ENCODE measurements around the gene TSHZ1. TPM values are rescaled to one million over a fixed set of nuclear protein-coding genes. Genes with fewer than 3 reads are reported as not detected.
A peak's percentile ranks its signal among the peaks of the same experiment; 100 is the strongest.

Gene TSHZ1
- total and polyA plus RNA-seq, 2 experiments from 2014 or later: 0.23 to 0.38 TPM

- Mint-ChIP-seq H3K36me3 (ENCODE audit: low read depth) (no peaks in the 10 kb centered on the region; the same call in 2 of the 3 replicates), H3K27me3 (ENCODE audit: insufficient read depth, low read depth, poor library complexity) (peaks cover 5% of the 10 kb centered on the region), H3K9me3 (peaks cover 11% of the 10 kb centered on the region), H3K4me3 (no peak overlapping the region), H3K27ac (no peak overlapping the region), H3K4me1 (no peaks in the 10 kb centered on the region)
- H3K4me3 ChIP-seq: no peak overlapping the region
- H4K20me1 ChIP-seq (replicated peaks; ENCODE audit: insufficient read depth): no peaks in the 10 kb centered on the region
- H2AFZ ChIP-seq: no peak overlapping the region
- no peaks in the 10 kb centered on the region for H3K79me2 ChIP-seq (replicated peaks; ENCODE audit: insufficient read depth)
- no peaks in the 10 kb centered on the region for H3K4me1 ChIP-seq (ENCODE audit: insufficient read depth)
- peak; percentile 47; the same call in 2 of the 3 replicates for ATAC-seq
- no peak overlapping the region for H3K4me2 ChIP-seq
- H3K27me3 ChIP-seq (ENCODE audit: insufficient read depth): no peaks in the 10 kb centered on the region
- H3K27ac ChIP-seq (ENCODE audit: low read depth): no peak overlapping the region
- TF ChIP-seq, protein P1, sequence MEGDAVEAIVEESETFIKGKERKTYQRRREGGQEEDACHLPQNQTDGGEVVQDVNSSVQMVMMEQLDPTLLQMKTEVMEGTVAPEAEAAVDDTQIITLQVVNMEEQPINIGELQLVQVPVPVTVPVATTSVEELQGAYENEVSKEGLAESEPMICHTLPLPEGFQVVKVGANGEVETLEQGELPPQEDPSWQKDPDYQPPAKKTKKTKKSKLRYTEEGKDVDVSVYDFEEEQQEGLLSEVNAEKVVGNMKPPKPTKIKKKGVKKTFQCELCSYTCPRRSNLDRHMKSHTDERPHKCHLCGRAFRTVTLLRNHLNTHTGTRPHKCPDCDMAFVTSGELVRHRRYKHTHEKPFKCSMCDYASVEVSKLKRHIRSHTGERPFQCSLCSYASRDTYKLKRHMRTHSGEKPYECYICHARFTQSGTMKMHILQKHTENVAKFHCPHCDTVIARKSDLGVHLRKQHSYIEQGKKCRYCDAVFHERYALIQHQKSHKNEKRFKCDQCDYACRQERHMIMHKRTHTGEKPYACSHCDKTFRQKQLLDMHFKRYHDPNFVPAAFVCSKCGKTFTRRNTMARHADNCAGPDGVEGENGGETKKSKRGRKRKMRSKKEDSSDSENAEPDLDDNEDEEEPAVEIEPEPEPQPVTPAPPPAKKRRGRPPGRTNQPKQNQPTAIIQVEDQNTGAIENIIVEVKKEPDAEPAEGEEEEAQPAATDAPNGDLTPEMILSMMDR (conservative IDR thresholded peaks at IDR 0.05; ENCODE audit: low read depth in 2 of 2): peak in 1 of 2 experiments; percentile 49; a peak in 2 of 4 replicates
- TF ChIP-seq EZH2 (IDR thresholded peaks at IDR 0.05; ENCODE audit: low read depth, unreplicated experiment) (no peak), ZNF114 (CRISPR knock-in tag; IDR thresholded peaks at IDR 0.05) (no peak), STAT1 (IDR thresholded peaks at IDR 0.05; ENCODE audit: unreplicated experiment) (no peak)
- peak; percentile 19 for DNase-seq (ENCODE audit: low spot score)
- H3K36me3 ChIP-seq (ENCODE audit: insufficient read depth): no peaks in the 10 kb centered on the region
- no peaks in the 10 kb centered on the region; the same call in 1 of the 2 replicates for H3K9me2 ChIP-seq (ENCODE audit: insufficient read depth)
- no peaks in the 10 kb centered on the region for H3F3A ChIP-seq (replicated peaks; ENCODE audit: low read depth)
Measured at GRCh38 chr18:75309564-75309963, 99.0 kb downstream of the TSHZ1 start.

DNA sequence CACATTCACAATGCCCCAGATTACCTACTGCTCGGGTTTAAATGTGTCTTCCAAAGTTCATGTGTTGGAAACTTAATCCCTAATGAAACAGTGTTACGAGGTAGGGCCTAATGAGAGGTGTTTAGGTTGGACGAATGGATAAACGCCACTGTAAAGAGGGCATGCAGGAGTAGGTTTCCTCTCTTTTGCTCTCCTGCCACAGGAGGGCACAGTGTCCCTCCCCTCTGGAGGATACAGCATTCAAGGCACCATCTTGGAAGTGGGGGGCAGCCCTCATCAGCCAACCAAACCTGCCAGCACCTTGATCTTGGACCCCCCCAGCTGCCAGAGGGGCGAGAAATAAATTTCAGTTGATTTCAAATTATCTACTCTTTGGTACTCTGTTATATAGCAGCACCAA is 103.5 kb downstream of the TSHZ1 start:
- Histone ChIP-seq H3K79me2 (replicated peaks; ENCODE audit: insufficient read depth) (no peaks in the 10 kb centered on the region), H2AFZ (no peak overlapping the region), H3K4me1 (ENCODE audit: insufficient read depth) (no peaks in the 10 kb centered on the region), H3K4me3 (no peak overlapping the region), H3F3A (replicated peaks; ENCODE audit: low read depth) (no peaks in the 10 kb centered on the region), H3K27me3 (ENCODE audit: insufficient read depth) (no peaks in the 10 kb centered on the region), H4K20me1 (replicated peaks; ENCODE audit: insufficient read depth) (no peaks in the 10 kb centered on the region), H3K9me2 (ENCODE audit: insufficient read depth) (no peaks in the 10 kb centered on the region), H3K27ac (ENCODE audit: low read depth) (no peak overlapping the region), H3K4me2 (no peak overlapping the region), H3K36me3 (ENCODE audit: insufficient read depth) (no peaks in the 10 kb centered on the region)
- Mint-ChIP-seq H3K27me3 (ENCODE audit: insufficient read depth, low read depth, poor library complexity) (peaks cover 2% of the 10 kb centered on the region), H3K36me3 (ENCODE audit: low read depth) (no peaks in the 10 kb centered on the region; the same call in 2 of the 3 replicates), H3K4me1 (no peaks in the 10 kb centered on the region), H3K4me3 (no peak overlapping the region), H3K27ac (no peak overlapping the region), H3K9me3 (peaks cover 5% of the 10 kb centered on the region; the same call in 2 of the 3 replicates)
- DNase-seq (ENCODE audit: low spot score): no peak
- ATAC-seq: no peak
- TF ChIP-seq EZH2 (IDR thresholded peaks at IDR 0.05; ENCODE audit: low read depth, unreplicated experiment) (no peak), NANOG (IDR thresholded peaks at IDR 0.05; ENCODE audit: borderline replicate concordance) (no peak)
- TF ChIP-seq, protein P1 (conservative IDR thresholded peaks at IDR 0.05; ENCODE audit: low read depth in 2 of 2): peak in 1 of 2 experiments; percentile 57; a peak in 2 of 4 replicates

GRCh38 chr18:75314606-75315005 is 104.0 kb downstream of the TSHZ1 start:
- Histone ChIP-seq H4K20me1 (replicated peaks; ENCODE audit: insufficient read depth) (no peaks in the 10 kb centered on the region), H3K4me1 (ENCODE audit: insufficient read depth) (no peaks in the 10 kb centered on the region), H2AFZ (no peak overlapping the region), H3K79me2 (replicated peaks; ENCODE audit: insufficient read depth) (no peaks in the 10 kb centered on the region), H3K9me2 (ENCODE audit: insufficient read depth) (no peaks in the 10 kb centered on the region), H3K4me3 (no peak overlapping the region), H3F3A (replicated peaks; ENCODE audit: low read depth) (no peaks in the 10 kb centered on the region), H3K27ac (ENCODE audit: low read depth) (no peak overlapping the region), H3K36me3 (ENCODE audit: insufficient read depth) (no peaks in the 10 kb centered on the region), H3K4me2 (no peak overlapping the region), H3K27me3 (ENCODE audit: insufficient read depth) (no peaks in the 10 kb centered on the region)
- peaks cover 2% of the 10 kb centered on the region; the same call in 1 of the 3 replicates for H3K9me3 Mint-ChIP-seq
- ATAC-seq: no peak
- H3K27ac Mint-ChIP-seq: no peak overlapping the region
- H3K4me1 Mint-ChIP-seq: no peaks in the 10 kb centered on the region
- H3K27me3 Mint-ChIP-seq (ENCODE audit: insufficient read depth, low read depth, poor library complexity): peaks cover 2% of the 10 kb centered on the region
- H3K36me3 Mint-ChIP-seq (ENCODE audit: low read depth): no peaks in the 10 kb centered on the region
- no peak overlapping the region for H3K4me3 Mint-ChIP-seq
- no peak for DNase-seq (ENCODE audit: low spot score)
- TF ChIP-seq EZH2phosphoT487 (IDR thresholded peaks at IDR 0.05; ENCODE audit: unreplicated experiment) (no peak), CREB1 (CRISPR knock-in tag; IDR thresholded peaks at IDR 0.05; ENCODE audit: low read depth) (no peak), ZNF114 (CRISPR knock-in tag; IDR thresholded peaks at IDR 0.05) (no peak), ETS1 (IDR thresholded peaks at IDR 0.05) (no peak), NANOG (IDR thresholded peaks at IDR 0.05; ENCODE audit: borderline replicate concordance) (no peak), STAT1 (IDR thresholded peaks at IDR 0.05; ENCODE audit: unreplicated experiment) (no peak), ZNF331 (CRISPR knock-in tag; IDR thresholded peaks at IDR 0.05; ENCODE audit: low read depth) (no peak), EZH2 (IDR thresholded peaks at IDR 0.05; ENCODE audit: low read depth, unreplicated experiment) (no peak), POLR2AphosphoS5 (IDR thresholded peaks at IDR 0.05; ENCODE audit: low read depth) (no peak), JUNB (IDR thresholded peaks at IDR 0.05; ENCODE audit: unreplicated experiment) (no peak)
- TF ChIP-seq, protein P1 (conservative IDR thresholded peaks at IDR 0.05; ENCODE audit: low read depth in 2 of 2): no peak

All from GM23338 (cell line).